GM19468 (cell line): Measurements from ENCODE around the gene TBXAS1.
"Not testable (repeated sequence)": the region's sequence is repeated elsewhere in the genome, so short reads cannot be mapped to it uniquely, and the experiment has no call there.

Experiments used
- ATAC-seq: cut with Tn5 transposase; IDR thresholded peaks from one replicate; pipeline ENCODE4 v1.9.1; 2021; ENCODE audit warnings: mild to moderate bottlenecking, moderate library complexity, moderate number of reproducible peaks; ENCODE audit not compliant: unreplicated experiment; ENCODE audit errors: extremely low read depth

TBXAS1 gene

GRCh38 chr7:139884441-139884840, 55.4 kb downstream of the TBXAS1 start:
- ATAC-seq = no peak

GRCh38 chr7:139885511-139885910, 56.4 kb downstream of the TBXAS1 start:
- ATAC-seq = no peak

GRCh38 chr7:139886206-139886605, 57.1 kb downstream of the TBXAS1 start:
- no peak for ATAC-seq

- no peak for ATAC-seq
Observed at GRCh38 chr7:139886899-139887298, 57.8 kb downstream of the TBXAS1 start.

- no peak for ATAC-seq
Observed at GRCh38 chr7:139887992-139888481, 59.0 kb downstream of the TBXAS1 start.

GRCh38 chr7:139889186-139889871, 60.3 kb downstream of the TBXAS1 start:
- no peak for ATAC-seq

- ATAC-seq = no peak
Observed at GRCh38 chr7:139893461-139893860, 64.4 kb downstream of the TBXAS1 start.

- ATAC-seq = no peak
Observed at GRCh38 chr7:139893999-139894398, 64.9 kb downstream of the TBXAS1 start.

GRCh38 chr7:139895141-139895829, 66.2 kb downstream of the TBXAS1 start:
- no peak for ATAC-seq

- ATAC-seq = no peak
Observed at GRCh38 chr7:139896288-139896687, 67.2 kb downstream of the TBXAS1 start.

GRCh38 chr7:139896831-139897230, 67.8 kb downstream of the TBXAS1 start:
- no peak for ATAC-seq

GRCh38 chr7:139897422-139898090, 68.5 kb downstream of the TBXAS1 start:
- ATAC-seq = no peak

- ATAC-seq = no peak
Observed at GRCh38 chr7:139898483-139898882, 69.4 kb downstream of the TBXAS1 start.

GRCh38 chr7:139899328-139899955, 70.4 kb downstream of the TBXAS1 start:
- ATAC-seq = no peak

- no peak for ATAC-seq
Observed at GRCh38 chr7:139900326-139900725, 71.3 kb downstream of the TBXAS1 start.

GRCh38 chr7:139901056-139901795, 72.2 kb downstream of the TBXAS1 start:
- no peak for ATAC-seq

GRCh38 chr7:139901901-139902300, 72.8 kb downstream of the TBXAS1 start:
- no peak for ATAC-seq

GRCh38 chr7:139902436-139903102, 73.5 kb downstream of the TBXAS1 start:
- no peak for ATAC-seq

GRCh38 chr7:139903103-139903477, 74.0 kb downstream of the TBXAS1 start:
- ATAC-seq = not testable (repeated sequence)

- ATAC-seq = no peak
Observed at GRCh38 chr7:139906879-139907278, 77.8 kb downstream of the TBXAS1 start.
